ENCODE data around the gene CELF4.

- no peak for TF ChIP-seq POLR2A (IDR thresholded peaks at IDR 0.05)
- TF ChIP-seq CTCF (IDR thresholded peaks at IDR 0.05) = no peak
Measured at GRCh38 chr18:37422596-37422995, 143.0 kb downstream of the CELF4 start.

Measured in upper lobe of left lung (tissue), 4 donors.